Common myeloid progenitor, CD34-positive (primary cell): Measurements from ENCODE around the gene TMEM181.

ENCODE experiments used
- CTCF ChIA-PET: fragments of 350-600 bp; sonication (Branson Sonifier 250); formaldehyde crosslinking; loops from one replicate; lab custom pipeline; 2021; ENCODE audit warnings: antibody characterized with exemption; lab: Charles Lee
- POLR2A ChIA-PET: fragments of 350-600 bp; sonication (Branson Sonifier 250); formaldehyde crosslinking; loops from one replicate; lab custom pipeline; 2021; ENCODE audit warnings: antibody characterized with exemption; lab: Charles Lee
- DNase-seq, 3 donors: peaks; one replicate each; pipeline versions ENCODE4 v3.0.0 to v3.0.0-alpha.2; 2013
- H3K27ac ChIP-seq, 2 experiments: 1 replicate in 1 of 2; 2 replicates in 1 of 2; pipeline ENCODE4 v1.7.0; 2013; ENCODE audit warnings: inconsistent platforms in 2 of 2, low read length in 2 of 2, mild to moderate bottlenecking in 2 of 2, low read depth in 1 of 2, moderate library complexity in 1 of 2; ENCODE audit not compliant: severe bottlenecking in 2 of 2, insufficient read depth in 1 of 2, poor library complexity in 1 of 2
- H3K27me3 ChIP-seq, 5 experiments: replicated peaks in 2 of 5; 1 replicate in 3 of 5; 2 replicates in 2 of 5; pipeline versions ENCODE4 v1.6.1 to v1.7.0; 2013; ENCODE audit warnings: low read length in 4 of 5, mild to moderate bottlenecking in 2 of 5, moderate library complexity in 2 of 5, inconsistent platforms in 1 of 5; ENCODE audit not compliant: insufficient read depth in 5 of 5, control insufficient read depth in 4 of 5
- H3K36me3 ChIP-seq, 4 experiments: 1 replicate in 2 of 4; 2 replicates in 2 of 4; pipeline versions ENCODE4 v1.6.1 to v1.7.0; 2013; ENCODE audit warnings: low read length in 3 of 4, control low read depth in 1 of 4, mild to moderate bottlenecking in 1 of 4; ENCODE audit not compliant: control insufficient read depth in 4 of 4, insufficient read depth in 4 of 4
- H3K4me1 ChIP-seq, 4 experiments: 1 replicate in 3 of 4; 2 replicates in 1 of 4; pipeline versions ENCODE4 v1.6.1 to v1.7.1; 2013; ENCODE audit warnings: low read length in 3 of 4, mild to moderate bottlenecking in 3 of 4, control low read depth in 1 of 4, inconsistent platforms in 1 of 4, moderate library complexity in 1 of 4; ENCODE audit not compliant: control insufficient read depth in 4 of 4, insufficient read depth in 4 of 4; ENCODE audit errors: control extremely low read depth in 1 of 4
- H3K4me3 ChIP-seq, 7 experiments: 1 replicate in 4 of 7; 2 replicates in 3 of 7; pipeline versions ENCODE4 v1.5.1 to v1.7.0; 2013; ENCODE audit warnings: mild to moderate bottlenecking in 7 of 7, low read length in 6 of 7, moderate library complexity in 6 of 7, inconsistent platforms in 2 of 7, low read depth in 2 of 7, control low read depth in 1 of 7; ENCODE audit not compliant: insufficient read depth in 4 of 7, control insufficient read depth in 1 of 7; ENCODE audit errors: extremely low read depth in 1 of 7
- H3K9me3 ChIP-seq, 5 experiments: 1 replicate in 4 of 5; 2 replicates in 1 of 5; pipeline versions ENCODE4 v1.6.1 to v1.7.1; 2013; ENCODE audit warnings: low read length in 4 of 5, mild to moderate bottlenecking in 2 of 5, inconsistent platforms in 1 of 5, low read depth in 1 of 5, moderate library complexity in 1 of 5; ENCODE audit not compliant: control insufficient read depth in 4 of 5, insufficient read depth in 2 of 5; ENCODE audit errors: control extremely low read depth in 1 of 5
- WGBS: methylation state at CpG from one replicate; pipeline ENCODE4 v1.1.5; 2013; ENCODE audit not compliant: insufficient coverage; 5-methylcytosine and 5-hydroxymethylcytosine counted together

TMEM181 gene

GRCh38 chr6:158544428-158544827 is 15.5 kb upstream of the TMEM181 start:
- DNase-seq, result no peak
- Histone ChIP-seq H3K4me1 (no peaks in the 10 kb centered on the region), H3K27me3 (peaks cover 2 to 17% (median 3%) of the 10 kb centered on the region in 5 experiments), H3K9me3 (no peaks in the 10 kb centered on the region), H3K4me3 (no peak overlapping the region), H3K36me3 (no peaks in the 10 kb centered on the region), H3K27ac (no peak overlapping the region)
- 87% methylated on average over 12 of the region's 12 CpGs for WGBS
- CTCF ChIA-PET, result interaction anchor here (1.9 kb wide), 1 partner anchor 13 kb away, joined by 4 read pairs; no protein-coding TSS in a partner anchor
- POLR2A ChIA-PET, result no interaction called here

- Histone ChIP-seq H3K27me3 (peaks cover 0 to 9% (median 0%) of the 10 kb centered on the region in 5 experiments), H3K4me1 (no peaks in the 10 kb centered on the region), H3K4me3 (no peak overlapping the region), H3K9me3 (no peaks in the 10 kb centered on the region), H3K27ac (no peak overlapping the region), H3K36me3 (no peaks in the 10 kb centered on the region)
- CTCF ChIA-PET, result no interaction called here
- DNase-seq, result no peak
- 88% methylated on average over 22 of the region's 30 CpGs for whole genome bisulfite sequencing
- POLR2A ChIA-PET, result no interaction called here
Measured at GRCh38 chr6:158545043-158545966, 14.6 kb upstream of the TMEM181 start.

GRCh38 chr6:158548418-158549161 is 11.3 kb upstream of the TMEM181 start:
- Histone ChIP-seq H3K4me1 (no peaks in the 10 kb centered on the region), H3K9me3 (no peaks in the 10 kb centered on the region), H3K27ac (no peak overlapping the region), H3K27me3 (peaks cover 0 to 3% (median 0%) of the 10 kb centered on the region in 5 experiments), H3K4me3 (no peak overlapping the region), H3K36me3 (no peaks in the 10 kb centered on the region)
- no peak for DNase-seq
- WGBS, result 95% methylated on average over 8 of the region's 9 CpGs
- POLR2A ChIA-PET, result no interaction called here
- CTCF ChIA-PET, result interaction anchor here (0.8 kb wide), 1 partner anchor 9 kb away, joined by 3 read pairs; no protein-coding TSS in a partner anchor

GRCh38 chr6:158552055-158552795 is 7.7 kb upstream of the TMEM181 start:
- WGBS, result 87% methylated on average over 3 of the region's 6 CpGs
- H3K9me3 ChIP-seq, result no peaks in the 10 kb centered on the region

GRCh38 chr6:158552796-158553138 is 7.1 kb upstream of the TMEM181 start:
- H3K4me1 ChIP-seq, result peaks cover 0 to 9% (median 3%) of the 10 kb centered on the region in 4 experiments
- no peak overlapping the region for H3K27ac ChIP-seq
- no peaks in the 10 kb centered on the region for H3K36me3 ChIP-seq
- no peaks in the 10 kb centered on the region for H3K27me3 ChIP-seq
- POLR2A ChIA-PET, result no interaction called here
- no peak for DNase-seq
- H3K9me3 ChIP-seq, result no peaks in the 10 kb centered on the region
- WGBS, result 100% methylated on average over 4 of the region's 5 CpGs
- no peak overlapping the region for H3K4me3 ChIP-seq
- CTCF ChIA-PET, result interaction anchor here (0.6 to 1.1 kb wide), 4 partner anchors 11 to 107 kb away, joined by 3 read pairs; no protein-coding TSS in a partner anchor

More at GRCh38 chr6:158552055-158552795, 7.7 kb upstream of the TMEM181 start:
- ChIA-PET CTCF (interaction anchor here (1.1 to 1.7 kb wide), 3 partner anchors 16 to 108 kb away, joined by 3 to 4 read pairs (median 3); no protein-coding TSS in a partner anchor), POLR2A (no interaction called here)
- H3K4me3 ChIP-seq, result no peak overlapping the region
- H3K4me1 ChIP-seq, result peaks cover 0 to 9% (median 3%) of the 10 kb centered on the region in 4 experiments
- H3K27ac ChIP-seq, result no peak overlapping the region
- H3K36me3 ChIP-seq, result no peaks in the 10 kb centered on the region
- H3K27me3 ChIP-seq, result no peaks in the 10 kb centered on the region
- DNase-seq, result no peak

- Histone ChIP-seq H3K27me3 (no peaks in the 10 kb centered on the region), H3K9me3 (no peaks in the 10 kb centered on the region), H3K36me3 (no peaks in the 10 kb centered on the region), H3K4me1 (peaks cover 0 to 16% (median 9%) of the 10 kb centered on the region in 4 experiments), H3K4me3 (no peak overlapping the region), H3K27ac (no peak overlapping the region)
- no peak for DNase-seq
- ChIA-PET POLR2A (interaction anchor here (0.7 kb wide), 1 partner anchor 608 kb away, joined by 4 read pairs; no protein-coding TSS in a partner anchor), CTCF (no interaction called here)
- WGBS, result 100% methylated on average over 1 of the region's 4 CpGs
Measured at GRCh38 chr6:158554611-158555361, 5.1 kb upstream of the TMEM181 start.
